GM19468 (cell line): Measurements from ENCODE around the gene PTH1R.

Experiments used
- ATAC-seq: cut with Tn5 transposase; IDR thresholded peaks from one replicate; pipeline ENCODE4 v1.9.1; 2021; ENCODE audit warnings: mild to moderate bottlenecking, moderate library complexity, moderate number of reproducible peaks; ENCODE audit not compliant: unreplicated experiment; ENCODE audit errors: extremely low read depth

PTH1R gene

DNA sequence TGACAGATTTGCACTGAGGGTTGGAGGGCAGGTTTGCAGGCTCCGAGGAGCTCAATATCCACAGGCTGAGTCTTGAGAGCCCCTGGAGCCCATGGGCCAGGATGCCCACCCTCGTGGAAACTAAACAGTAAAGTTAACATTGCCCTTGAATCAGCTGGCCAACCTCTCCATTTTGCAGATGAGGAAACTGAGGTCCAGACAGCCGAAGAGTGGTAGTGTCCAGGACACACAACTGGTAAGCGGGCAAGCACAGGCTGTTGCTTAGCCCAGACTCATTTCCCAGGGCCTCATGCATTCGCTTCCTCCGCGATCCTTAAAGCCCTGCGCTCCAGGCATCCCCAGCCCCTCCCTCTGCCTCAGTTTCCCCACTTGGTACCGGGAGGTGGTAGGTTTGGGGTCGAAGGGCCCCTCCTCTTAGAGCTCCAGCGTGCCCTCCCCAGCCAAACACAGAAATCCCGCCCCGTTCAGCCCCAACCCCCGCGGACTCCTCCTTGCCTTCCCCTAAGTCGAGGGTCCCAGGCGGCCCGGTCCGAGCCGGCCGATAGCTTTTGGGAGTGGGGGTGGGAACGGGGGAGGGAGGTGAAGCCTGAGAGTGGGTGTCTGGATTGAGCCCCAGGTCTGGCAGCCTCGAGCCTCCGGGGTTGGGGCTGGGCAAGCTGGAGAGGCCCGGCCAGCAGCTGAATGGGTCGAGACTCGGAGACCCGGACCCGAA is 3.5 kb downstream of the PTH1R start:
- ATAC-seq: no peak

GRCh38 chr3:46881596-46882376 is 4.3 kb downstream of the PTH1R start:
- no peak for ATAC-seq

- ATAC-seq: no peak
Observed at GRCh38 chr3:46882377-46883053, 5.0 kb downstream of the PTH1R start.

DNA sequence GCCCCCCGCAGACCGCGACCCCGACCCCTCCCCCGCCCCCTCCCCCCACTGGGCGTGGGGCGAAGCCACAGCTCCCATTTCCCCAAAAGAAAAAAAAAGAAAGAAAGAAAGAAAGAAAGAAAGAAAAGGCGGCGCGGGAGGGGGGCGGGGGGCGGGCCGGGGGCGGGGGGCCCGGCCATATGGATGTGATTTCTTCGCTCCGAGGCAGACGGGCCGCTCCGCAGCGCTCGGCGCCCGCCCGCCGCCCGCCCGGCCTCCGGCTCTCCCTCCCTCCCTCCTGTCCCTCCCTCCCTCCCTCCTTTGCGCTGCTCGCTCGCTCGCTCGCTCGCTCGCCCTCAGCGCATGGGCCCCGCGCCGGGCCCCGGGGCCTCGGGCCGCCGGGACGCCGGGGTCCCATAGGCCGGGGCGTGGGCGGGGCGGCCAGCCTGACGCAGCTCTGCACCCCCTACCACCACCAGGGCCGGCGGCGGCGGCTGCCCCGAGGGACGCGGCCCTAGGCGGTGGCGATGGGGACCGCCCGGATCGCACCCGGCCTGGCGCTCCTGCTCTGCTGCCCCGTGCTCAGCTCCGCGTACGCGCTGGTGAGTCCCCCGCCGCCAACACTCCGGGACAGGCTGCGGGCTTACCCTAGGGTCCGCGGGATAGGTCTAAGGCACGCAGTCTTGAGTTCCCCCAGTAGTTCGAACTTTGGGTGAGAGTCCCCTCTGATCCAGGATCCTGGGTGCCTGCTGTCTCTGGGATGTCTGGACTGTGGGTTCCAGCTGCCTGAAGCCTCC is 5.7 kb downstream of the PTH1R start:
- ATAC-seq: no peak

DNA sequence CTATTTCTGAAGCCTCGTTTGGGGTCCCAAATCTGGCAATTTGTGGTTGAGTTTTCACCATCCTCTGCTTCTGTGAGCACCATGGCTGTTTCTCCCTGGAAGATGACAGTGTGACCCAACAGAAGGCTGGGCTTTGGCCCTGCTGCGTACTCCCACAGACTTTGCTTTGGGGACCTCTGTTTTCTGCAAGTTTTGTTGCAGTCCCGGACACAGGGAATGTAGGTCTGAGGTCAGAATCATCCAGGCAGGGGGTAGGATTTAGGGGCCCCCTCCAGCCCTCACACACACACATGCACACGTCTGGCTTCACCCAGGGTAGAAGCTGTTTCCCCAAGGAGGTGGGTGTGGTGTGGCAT is 6.3 kb downstream of the PTH1R start:
- ATAC-seq: no peak

- ATAC-seq: no peak
Observed at GRCh38 chr3:46884427-46884826, 6.9 kb downstream of the PTH1R start.

GRCh38 chr3:46884929-46885328 is 7.4 kb downstream of the PTH1R start:
- ATAC-seq: no peak

DNA sequence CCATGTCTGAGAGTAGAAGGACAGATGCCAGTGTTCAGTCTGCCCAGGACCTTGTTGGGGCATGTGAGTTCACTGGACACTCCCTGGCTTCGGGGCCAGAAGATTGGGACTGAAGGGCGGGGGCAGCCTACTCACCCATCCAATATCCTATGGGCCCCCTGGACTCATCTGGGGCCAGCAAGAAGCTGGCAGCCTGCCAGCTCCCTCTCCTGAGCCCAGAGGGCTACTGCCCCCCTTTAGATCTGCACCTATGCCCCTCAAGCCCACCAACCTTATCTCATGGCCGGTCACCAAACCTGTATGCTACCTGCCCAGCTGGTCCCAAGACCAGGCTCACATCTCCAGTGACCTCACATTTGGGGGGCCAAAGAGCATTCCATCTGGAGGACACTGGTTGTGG is 8.1 kb downstream of the PTH1R start:
- ATAC-seq: no peak

- no peak for ATAC-seq
Observed at GRCh38 chr3:46887980-46888494, 10.5 kb downstream of the PTH1R start.

DNA sequence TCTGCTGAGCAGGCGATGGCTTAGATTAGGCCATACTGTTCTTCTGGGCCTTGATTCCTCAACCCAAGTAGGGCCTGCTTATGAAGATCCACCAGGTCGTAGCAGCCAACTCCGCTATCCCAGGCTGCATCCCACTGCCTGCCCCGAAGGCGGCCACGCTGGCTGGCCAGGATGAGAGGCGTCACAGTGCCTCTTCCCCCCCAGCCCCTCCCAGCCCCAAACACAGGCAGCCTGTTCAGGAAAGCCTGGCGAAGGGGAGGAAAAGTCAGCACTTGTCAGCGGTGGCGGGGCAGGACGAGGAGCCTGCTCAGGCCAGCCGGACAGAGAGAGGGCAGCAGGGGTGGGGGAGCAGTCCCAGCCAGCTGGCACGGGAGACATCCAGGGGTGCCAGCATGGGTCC is 11.2 kb downstream of the PTH1R start:
- ATAC-seq: no peak

DNA sequence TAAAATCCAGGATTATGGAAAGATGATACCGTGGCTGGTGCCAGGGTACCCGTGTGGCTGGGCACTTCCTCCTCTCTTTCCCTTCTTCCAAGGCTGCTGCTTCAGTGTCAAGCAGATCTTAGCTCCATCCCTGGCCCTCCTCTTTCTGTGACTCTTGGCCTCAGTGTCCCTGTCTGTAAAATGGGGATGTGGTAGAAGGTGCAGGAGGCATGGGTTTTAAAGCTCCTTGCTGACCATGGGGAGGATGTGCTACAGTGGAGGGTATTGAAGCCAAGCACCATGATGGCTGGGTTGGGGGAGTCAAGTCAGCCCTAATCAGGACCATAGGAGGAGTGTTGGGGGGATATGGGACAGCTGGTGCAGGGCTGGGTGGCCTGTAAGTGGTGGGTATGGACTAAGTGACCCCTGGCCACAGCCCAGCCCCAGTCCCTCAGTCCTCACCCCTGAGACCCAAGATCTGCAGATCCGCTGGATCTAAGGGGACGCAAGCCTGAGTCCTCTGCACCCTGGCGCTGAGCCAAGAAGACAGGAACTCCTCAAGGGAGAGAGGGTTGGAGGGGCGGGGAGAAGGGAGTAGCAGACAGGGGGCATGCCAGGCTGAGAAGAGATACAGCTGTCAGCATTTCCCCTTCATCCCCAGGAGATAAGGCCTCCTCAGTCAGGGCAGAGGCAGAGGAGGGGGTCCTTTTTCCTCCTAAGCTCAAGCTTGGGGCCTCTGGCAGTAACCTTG is 12.0 kb downstream of the PTH1R start:
- ATAC-seq: no peak

- no peak for ATAC-seq
Observed at GRCh38 chr3:46890132-46890531, 12.6 kb downstream of the PTH1R start.

DNA sequence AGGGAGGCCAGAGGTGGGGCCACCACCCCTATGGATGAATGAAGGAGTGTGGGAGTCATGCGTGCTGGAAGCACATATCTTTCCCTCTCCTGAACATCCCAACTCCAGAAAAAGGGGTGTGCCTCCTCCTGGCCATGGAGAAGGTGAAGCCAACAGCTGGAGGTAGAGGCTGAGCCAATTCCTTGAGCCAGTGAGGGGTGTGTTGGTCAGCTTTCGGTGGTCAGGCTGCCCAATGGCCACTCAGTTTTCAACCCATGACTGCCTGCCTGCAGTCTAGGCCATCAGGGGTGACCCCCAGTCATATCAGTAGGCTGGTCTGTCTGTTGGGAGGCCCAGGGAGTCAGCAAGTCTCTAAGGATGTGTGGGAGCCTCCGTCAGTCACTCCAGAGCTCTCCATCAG is 13.6 kb downstream of the PTH1R start:
- no peak for ATAC-seq

DNA sequence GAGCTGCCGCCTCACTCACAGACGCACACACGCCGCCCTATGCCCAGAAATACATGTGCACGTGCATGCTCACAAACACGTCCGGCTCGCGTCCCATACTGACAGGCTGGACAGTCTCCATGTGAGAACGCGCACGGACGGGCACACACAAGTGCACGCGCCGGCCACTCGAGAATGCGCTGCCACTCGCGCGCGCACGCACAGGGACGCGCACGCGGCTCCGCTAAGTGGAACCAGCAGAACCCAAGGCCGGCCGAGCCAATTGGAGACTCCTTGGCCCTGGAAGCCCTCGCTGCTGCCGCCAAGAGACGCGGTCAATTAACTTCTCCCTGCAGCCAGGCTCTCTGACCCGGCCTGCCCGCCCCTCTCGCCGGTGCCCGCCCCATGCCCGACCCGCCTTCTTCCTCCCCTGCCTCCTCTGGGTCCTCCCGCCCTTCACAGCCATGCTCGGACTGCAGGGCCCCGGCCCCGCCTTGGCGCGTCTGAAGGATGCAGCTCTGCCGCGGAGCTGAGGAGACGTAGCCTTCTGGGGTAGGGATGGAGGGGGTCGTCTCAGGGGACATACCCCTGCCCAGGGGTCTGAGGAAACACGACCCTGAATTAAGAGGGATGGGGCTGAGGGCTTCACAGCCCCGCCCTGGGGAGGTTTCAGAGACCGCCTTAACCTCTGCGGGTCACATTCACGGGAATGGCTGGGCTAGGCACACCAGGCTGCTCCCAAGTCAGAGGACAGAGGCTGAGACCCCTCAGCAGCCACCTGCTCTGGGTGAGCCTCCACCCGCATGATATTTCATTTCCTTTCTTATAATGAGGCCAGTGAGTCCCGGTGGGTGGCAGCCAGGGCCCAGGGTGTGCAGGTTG is 15.0 kb downstream of the PTH1R start:
- ATAC-seq: no peak

GRCh38 chr3:46893146-46893748 is 15.7 kb downstream of the PTH1R start:
- no peak for ATAC-seq

GRCh38 chr3:46893763-46894162 is 16.2 kb downstream of the PTH1R start:
- ATAC-seq: no peak

DNA sequence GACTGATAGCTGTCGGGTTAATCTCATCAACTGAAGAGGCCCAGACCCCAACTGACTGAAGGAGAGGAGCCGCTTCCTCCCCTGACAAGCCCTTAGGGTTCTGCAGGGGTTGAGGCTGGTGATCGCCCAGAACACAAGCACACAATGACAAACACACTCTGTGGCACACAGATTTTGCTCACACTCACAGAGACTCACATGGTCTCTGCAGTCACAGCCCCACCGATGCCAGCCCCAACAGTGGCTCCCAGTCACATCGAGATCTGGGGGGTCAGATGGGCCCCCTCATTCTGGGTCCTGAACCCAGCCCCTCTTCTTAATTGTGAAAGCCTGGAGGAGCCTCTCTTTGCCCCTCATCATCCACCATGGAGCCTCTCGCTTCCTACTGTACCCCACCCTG is 16.7 kb downstream of the PTH1R start:
- ATAC-seq: no peak

GRCh38 chr3:46895204-46895660 is 17.7 kb downstream of the PTH1R start:
- no peak for ATAC-seq
